CD4-positive, alpha-beta memory T cell (primary cell): ENCODE results near the gene MTA2. TPM values are rescaled to one million over a fixed set of nuclear protein-coding genes. Genes with fewer than 3 reads are reported as not detected.

Experiments
- CTCF ChIA-PET: fragments of 350-600 bp; sonication (Branson Sonifier 250); formaldehyde crosslinking; loops from one replicate; lab custom pipeline; 2021; ENCODE audit warnings: inconsistent platforms; ENCODE audit not compliant: partially characterized antibody; lab: Charles Lee
- POLR2A ChIA-PET: fragments of 350-600 bp; sonication (Branson Sonifier 250); formaldehyde crosslinking; loops from one replicate; lab custom pipeline; 2021; ENCODE audit not compliant: partially characterized antibody; lab: Charles Lee
- DNase-seq, 5 donors: peaks; one replicate each; pipeline versions ENCODE4 v3.0.0 to v3.0.0-alpha.2; 2020 to 2022; ENCODE audit warnings: mixed read lengths in 1 of 5
- H3K27ac ChIP-seq: one replicate; pipeline ENCODE4 v1.7.0; 2013; ENCODE audit warnings: low read depth, low read length
- H3K27me3 ChIP-seq: 2 replicates; pipeline ENCODE4 v1.7.0; 2013; ENCODE audit warnings: mild to moderate bottlenecking, low read length, moderate library complexity; ENCODE audit not compliant: insufficient read depth
- H3K36me3 ChIP-seq: 2 replicates; pipeline ENCODE4 v1.7.0; 2013; ENCODE audit warnings: mild to moderate bottlenecking, low read length, moderate library complexity; ENCODE audit not compliant: insufficient read depth
- H3K4me1 ChIP-seq: 2 replicates; pipeline ENCODE4 v1.7.0; 2013; ENCODE audit warnings: mild to moderate bottlenecking, low read length, moderate library complexity; ENCODE audit not compliant: insufficient read depth
- H3K4me3 ChIP-seq, 2 donors: one replicate each; pipeline ENCODE4 v1.7.0; 2013; ENCODE audit warnings: low read length in 2 of 2, mild to moderate bottlenecking in 1 of 2
- H3K9me3 ChIP-seq, 2 donors: one replicate each; pipeline ENCODE4 v1.7.0; 2013; ENCODE audit warnings: low read length in 2 of 2, control low read depth in 1 of 2; ENCODE audit not compliant: control insufficient read depth in 1 of 2
- H3K27ac Mint-ChIP-seq, 7 donors: one replicate each; pipeline ENCODE4 v1.8.0; 2020 to 2021; ENCODE audit warnings: mixed read lengths in 7 of 7, mild to moderate bottlenecking in 6 of 7, inconsistent platforms in 3 of 7, moderate library complexity in 3 of 7
- H3K27me3 Mint-ChIP-seq, 2 donors: one replicate each; pipeline ENCODE4 v1.8.0; 2020 to 2021; ENCODE audit warnings: mixed read lengths in 2 of 2
- H3K36me3 Mint-ChIP-seq, 2 donors: one replicate each; pipeline ENCODE4 v1.8.0; 2020 to 2021; ENCODE audit warnings: mixed read lengths in 2 of 2, inconsistent platforms in 1 of 2, mild to moderate bottlenecking in 1 of 2
- H3K4me1 Mint-ChIP-seq, 4 donors: one replicate each; pipeline ENCODE4 v1.8.0; 2020 to 2021; ENCODE audit warnings: mixed read lengths in 4 of 4, mild to moderate bottlenecking in 1 of 4
- H3K4me3 Mint-ChIP-seq, 8 donors: one replicate each; pipeline ENCODE4 v1.8.0; 2020 to 2021; ENCODE audit warnings: mixed read lengths in 8 of 8, mild to moderate bottlenecking in 7 of 8, moderate library complexity in 6 of 8, inconsistent platforms in 3 of 8
- H3K9me3 Mint-ChIP-seq, 8 donors: one replicate each; pipeline ENCODE4 v1.8.0; 2020 to 2021; ENCODE audit warnings: mixed read lengths in 8 of 8, mild to moderate bottlenecking in 5 of 8, inconsistent platforms in 3 of 8, moderate library complexity in 1 of 8
- intact Hi-C: fragments of 100-400 bp; cut with micrococcal nuclease; formaldehyde crosslinking; loops from one replicate; pipeline ENCODE4 v1.15.1; 2023
- polyA plus RNA-seq, 2 donors: library from polyadenylated mRNA; unstranded; fragments of 300-500 nt; fragmentation: Illumina TruSeq; gene quantifications; one replicate each; pipeline ENCODE4 v1.2.3, GENCODE V29; 2021
- total RNA-seq, 2 experiments: library from RNA; stranded (reverse); gene quantifications; one replicate each; pipeline ENCODE4 v1.2.3, GENCODE V29; 2021

MTA2 gene
- total and polyA plus RNA-seq, 4 experiments from 2014 or later, result 16.6 to 210 (median 122) TPM

DNA sequence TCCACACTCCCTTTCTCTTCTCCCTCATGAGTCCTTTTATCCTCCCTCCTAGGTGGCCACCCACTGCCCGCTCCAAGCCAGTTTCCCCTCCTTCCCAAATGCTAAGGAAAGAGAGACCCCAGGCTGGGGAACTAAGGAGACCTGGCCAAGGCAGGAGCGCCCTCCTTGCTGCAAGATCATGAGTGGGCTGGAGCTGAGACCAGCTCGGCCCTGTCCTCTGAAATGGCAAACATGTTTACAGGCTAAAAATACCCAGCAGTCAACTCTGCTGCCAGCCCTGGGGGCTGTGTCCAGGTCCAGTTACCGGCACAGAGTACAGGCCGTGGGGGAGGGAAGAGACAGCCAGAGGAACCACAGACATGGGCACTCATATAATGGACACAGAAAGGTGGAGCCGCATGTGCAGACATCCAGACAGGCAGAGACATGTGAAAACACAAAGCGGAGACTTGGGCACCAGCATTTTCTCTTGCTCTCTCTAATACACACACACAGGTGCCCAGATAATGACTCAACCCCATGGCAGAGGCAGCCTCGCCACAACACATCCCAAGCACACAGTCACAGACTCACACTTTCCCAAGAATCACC, 53.9 kb downstream of the MTA2 start:
- H3K9me3 Mint-ChIP-seq, result peaks cover 0 to 4% (median 0%) of the 10 kb centered on the region in 8 donors
- peak overlapping the region; percentile 83 to 99 (median 96) for H3K27ac Mint-ChIP-seq
- H3K9me3 ChIP-seq, result no peaks in the 10 kb centered on the region

DNA sequence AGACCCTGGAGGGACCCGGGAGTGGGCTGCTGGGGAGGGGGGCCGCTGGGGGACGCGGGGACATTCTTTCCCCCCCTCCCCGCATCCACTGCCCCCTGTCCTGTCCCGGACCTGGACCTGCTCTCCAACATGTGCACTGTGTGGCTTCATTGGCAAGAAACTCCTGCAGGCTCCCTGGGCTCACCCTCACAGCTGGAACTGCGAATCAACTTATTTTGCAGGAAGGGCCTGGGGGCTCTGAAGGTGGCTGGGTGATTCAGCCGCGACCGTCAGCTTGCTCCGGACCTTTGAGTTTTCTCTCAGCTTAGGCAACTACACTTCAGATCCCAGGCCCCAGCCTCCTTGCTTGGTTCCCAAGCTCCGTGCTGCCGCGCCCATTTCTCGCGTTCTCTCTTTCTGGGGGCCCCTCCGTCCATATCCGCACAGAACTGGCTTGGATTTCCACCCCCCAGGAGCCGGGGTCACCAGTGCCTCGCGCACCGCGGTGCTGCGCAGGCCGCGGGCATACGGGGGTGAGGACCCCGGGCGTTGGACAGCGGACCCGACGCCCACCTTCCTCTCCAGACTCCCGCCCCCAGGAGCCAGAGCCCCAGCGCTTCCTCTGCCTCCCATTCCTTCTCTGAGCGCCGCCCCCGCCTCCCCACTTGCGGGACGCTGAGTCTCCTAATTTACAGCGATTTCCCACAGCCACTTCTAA, 54.6 kb downstream of the MTA2 start:
- H3K4me3 Mint-ChIP-seq, result peak overlapping the region; percentile 83 to 99 (median 88)
- DNase-seq, result no peak
- Histone ChIP-seq H3K9me3 (no peaks in the 10 kb centered on the region), H3K27me3 (no peaks in the 10 kb centered on the region), H3K4me1 (peaks cover 70% of the 10 kb centered on the region), H3K27ac (peak overlapping the region; percentile 97), H3K36me3 (no peaks in the 10 kb centered on the region), H3K4me3 (peak overlapping the region in 1 of 2 donors; percentile 91)
- ChIA-PET CTCF (interaction anchor here (1.0 to 2.7 kb wide), 4 partner anchors 9 to 122 kb away, joined by 5 to 20 read pairs (median 8); no protein-coding TSS in a partner anchor), POLR2A (interaction anchor here (0.7 to 16.0 kb wide), 12 partner anchors 9 to 308 kb away, joined by 3 to 751 read pairs (median 4); partner anchors contain the start of genes C11orf98, CSKMT, EEF1G and LBHD1)
- H3K27ac Mint-ChIP-seq, result peak overlapping the region; percentile 86 to 99 (median 96)
- intact Hi-C loops, result loop anchor here (1.0 kb wide), 1 partner anchor 9 kb away; no protein-coding TSS in a partner anchor
- peaks cover 0 to 2% of the 10 kb centered on the region in 2 donors for H3K27me3 Mint-ChIP-seq
- H3K9me3 Mint-ChIP-seq, result peaks cover 0 to 4% (median 0%) of the 10 kb centered on the region in 8 donors
- peaks cover 0 to 41% of the 10 kb centered on the region in 2 donors for H3K36me3 Mint-ChIP-seq
- H3K4me1 Mint-ChIP-seq, result peaks cover 43 to 85% (median 58%) of the 10 kb centered on the region in 4 donors

More for the DNA sequence above, 53.9 kb downstream of the MTA2 start:
- H3K36me3 Mint-ChIP-seq, result peaks cover 0 to 38% of the 10 kb centered on the region in 2 donors
- no peaks in the 10 kb centered on the region for H3K27me3 ChIP-seq
- peaks cover 0 to 2% of the 10 kb centered on the region in 2 donors for H3K27me3 Mint-ChIP-seq
- ChIA-PET POLR2A (interaction anchor here (0.8 to 16.0 kb wide), 5 partner anchors 7 to 123 kb away, joined by 3 to 751 read pairs (median 10); partner anchors contain the start of genes EEF1G and TUT1), CTCF (interaction anchor here (1.0 to 2.7 kb wide), 5 partner anchors 8 to 123 kb away, joined by 4 to 20 read pairs (median 6); no protein-coding TSS in a partner anchor)
- H3K27ac ChIP-seq, result peak overlapping the region; percentile 97
- peaks cover 70% of the 10 kb centered on the region for H3K4me1 ChIP-seq
- intact Hi-C loops, result no loop called here
- no peaks in the 10 kb centered on the region for H3K36me3 ChIP-seq
- DNase-seq, result peak in 1 of 5 donors; percentile 44
- peaks cover 43 to 85% (median 58%) of the 10 kb centered on the region in 4 donors for H3K4me1 Mint-ChIP-seq
- no peak overlapping the region for H3K4me3 ChIP-seq
- peak overlapping the region; percentile 83 to 99 (median 88) for H3K4me3 Mint-ChIP-seq

DNA sequence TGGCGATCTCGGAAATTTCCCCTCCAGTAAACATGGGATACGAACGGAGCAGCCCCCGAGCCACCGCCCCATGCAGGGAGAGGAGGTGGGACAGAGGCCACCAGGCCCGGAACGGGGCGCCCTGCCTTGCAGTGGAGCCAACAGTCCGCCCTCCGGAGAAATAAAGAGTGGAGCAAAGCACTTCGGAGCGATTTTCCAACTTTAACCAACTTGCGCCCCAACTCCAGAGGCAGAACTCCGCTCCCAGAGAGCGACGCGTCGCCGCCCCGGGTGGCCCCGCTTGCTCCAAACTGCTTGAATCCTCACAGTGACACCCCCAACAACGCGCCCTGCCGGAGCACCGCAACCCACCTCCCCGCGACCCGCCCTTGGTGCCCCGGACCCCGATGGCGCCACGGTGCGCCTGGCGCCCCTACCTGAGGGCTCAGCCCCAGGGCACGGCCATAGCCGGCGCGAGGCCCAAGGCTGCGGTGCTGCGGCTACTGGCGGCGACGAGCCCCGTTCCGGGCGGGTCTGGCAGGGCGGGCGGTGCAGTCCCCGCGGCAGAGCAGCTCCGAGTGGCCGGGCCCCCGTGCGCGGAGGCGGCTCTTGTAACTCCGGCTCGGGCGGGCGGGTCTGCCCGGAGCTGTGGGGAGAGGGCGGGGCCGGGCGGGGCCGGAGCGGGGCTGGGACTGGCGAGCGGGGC, 55.3 kb downstream of the MTA2 start, which contains the start of gene AHNAK:
Gene AHNAK (minus strand): TSS at position 563 of the 685 bp plus-strand sequence. CDS start 10,708 bp downstream, outside the sequence.
- intact Hi-C loops, result loop anchor here (1.0 kb wide), 1 partner anchor 10 kb away; no protein-coding TSS in a partner anchor

DNA sequence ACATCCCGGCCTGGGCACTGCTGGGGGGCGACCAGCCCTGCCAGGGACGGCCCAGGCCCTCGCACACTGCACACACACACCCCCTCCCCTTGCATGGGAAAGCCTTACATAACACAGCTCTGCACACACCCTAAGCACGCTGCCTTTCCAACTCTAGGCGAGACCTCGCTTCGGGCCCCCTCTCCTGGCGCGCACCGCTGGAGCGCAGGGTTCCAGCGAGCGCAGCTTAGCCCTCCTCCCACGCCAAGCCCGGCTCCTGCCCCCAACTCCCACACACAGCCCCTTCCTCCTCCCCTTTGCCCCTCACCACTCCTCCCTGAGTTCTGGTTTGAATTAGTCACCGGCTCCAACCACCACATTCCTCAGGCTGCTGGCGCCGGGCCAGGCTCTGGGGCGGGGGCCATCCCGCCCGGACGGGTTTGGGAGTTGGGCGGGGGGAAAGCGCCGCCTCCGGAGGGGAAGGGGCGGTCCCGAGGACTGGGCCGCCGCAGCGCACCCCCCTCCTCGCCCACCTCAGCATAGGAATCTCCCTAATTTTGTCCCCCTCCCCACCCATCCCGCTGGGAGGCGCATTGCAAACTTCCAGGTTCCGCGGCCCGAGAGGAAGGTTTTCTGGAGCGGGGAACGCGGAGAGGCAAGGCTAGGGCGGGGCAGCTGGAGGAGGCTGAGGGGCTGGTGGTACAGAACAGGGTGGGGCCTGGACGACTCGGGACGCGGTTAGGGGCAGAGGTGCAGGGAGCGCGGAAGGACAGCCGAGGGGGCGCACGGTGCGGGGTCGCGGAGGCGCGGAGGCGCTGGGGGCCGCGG, 56.0 kb downstream of the MTA2 start:
- H3K4me1 ChIP-seq, result peaks cover 70% of the 10 kb centered on the region
- POLR2A ChIA-PET, result interaction anchor here (0.6 to 16.0 kb wide), 12 partner anchors 10 to 1661 kb away, joined by 3 to 751 read pairs (median 4); partner anchors contain the start of genes EEF1G, FERMT3, LBHD1 and TUT1

More for the DNA sequence above, 55.3 kb downstream of the MTA2 start, which contains the start of gene AHNAK:
- H3K27me3 Mint-ChIP-seq, result no peaks in the 10 kb centered on the region
- ChIA-PET CTCF (interaction anchor here (1.0 to 5.1 kb wide), 5 partner anchors 9 to 122 kb away, joined by 5 to 24 read pairs (median 9); no protein-coding TSS in a partner anchor), POLR2A (interaction anchor here (0.7 to 16.0 kb wide), 14 partner anchors 10 to 309 kb away, joined by 3 to 751 read pairs (median 4); partner anchors contain the start of genes C11orf98, CSKMT, EEF1G and LBHD1)
- H3K27me3 ChIP-seq, result no peaks in the 10 kb centered on the region
- no peaks in the 10 kb centered on the region for H3K9me3 ChIP-seq
- DNase-seq, result peak; percentile 74 to 78 (median 77)
- peak within 1 kb of the TSS; percentile 91 to 94 for H3K4me3 ChIP-seq
- H3K36me3 ChIP-seq, result no peaks in the 10 kb centered on the region
- peak within 1 kb of the TSS; percentile 97 to 99 (median 98) for H3K27ac Mint-ChIP-seq
- peak within 1 kb of the TSS; percentile 97 for H3K27ac ChIP-seq
- peaks cover 70% of the 10 kb centered on the region for H3K4me1 ChIP-seq
- H3K4me3 Mint-ChIP-seq, result peak within 1 kb of the TSS; percentile 97 to 99 (median 98)
- peaks cover 6 to 41% of the 10 kb centered on the region in 2 donors for H3K36me3 Mint-ChIP-seq
- peaks cover 43 to 85% (median 59%) of the 10 kb centered on the region in 4 donors for H3K4me1 Mint-ChIP-seq
- H3K9me3 Mint-ChIP-seq, result no peaks in the 10 kb centered on the region

DNA sequence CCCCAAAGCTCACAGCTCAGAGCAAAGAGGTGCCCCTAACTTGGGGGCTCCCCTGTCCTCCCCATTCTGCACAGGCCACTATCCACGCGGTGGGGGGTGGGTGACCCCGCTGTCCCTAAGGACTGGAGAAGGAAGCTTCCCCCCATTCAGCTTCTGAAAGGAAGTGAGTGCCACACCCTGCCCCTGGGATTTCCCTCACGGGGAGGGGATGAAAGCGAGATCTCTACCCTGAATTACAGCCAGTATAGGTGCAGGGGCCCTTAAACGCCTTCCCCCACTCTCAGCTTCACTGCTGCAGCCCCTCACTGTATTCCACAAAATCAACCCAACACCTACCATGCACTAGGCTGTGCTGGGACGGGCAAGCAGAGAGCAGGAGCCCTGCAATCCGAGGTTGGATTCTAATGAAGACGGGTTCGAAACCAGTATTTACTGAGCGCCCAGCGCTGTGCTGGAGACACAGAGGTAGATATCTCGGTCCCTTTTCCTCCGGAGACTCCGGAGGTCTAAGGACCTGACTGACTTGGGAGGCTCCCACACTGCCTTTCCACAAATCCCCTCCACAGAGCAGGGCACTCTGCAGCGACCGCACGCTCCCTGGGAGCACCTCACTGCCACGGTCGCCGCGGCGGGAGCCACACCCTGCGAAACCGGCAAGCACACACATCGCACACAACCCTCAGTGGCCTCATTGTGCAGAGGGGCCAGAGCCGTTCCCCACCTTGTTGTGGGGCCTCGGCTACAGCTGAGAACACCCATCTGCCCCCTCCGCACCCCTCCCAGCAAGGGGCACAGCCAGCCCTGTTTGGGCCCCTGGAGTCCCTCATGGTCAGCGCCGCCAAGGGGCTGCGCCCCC, 56.9 kb downstream of the MTA2 start:
- DNase-seq, result peak in 3 of 5 donors; percentile 45 to 68 (median 54)
- H3K27ac ChIP-seq, result peak overlapping the region; percentile 97
- Mint-ChIP-seq H3K4me3 (peak overlapping the region; percentile 97 to 99 (median 98)), H3K36me3 (peaks cover 10 to 49% of the 10 kb centered on the region in 2 donors), H3K27ac (peak overlapping the region; percentile 97 to 99 (median 98)), H3K4me1 (peaks cover 43 to 85% (median 59%) of the 10 kb centered on the region in 4 donors), H3K27me3 (no peaks in the 10 kb centered on the region), H3K9me3 (no peaks in the 10 kb centered on the region)
- peak overlapping the region; percentile 91 to 94 for H3K4me3 ChIP-seq
- H3K36me3 ChIP-seq, result no peaks in the 10 kb centered on the region
- ChIA-PET CTCF (interaction anchor here (0.7 to 13.4 kb wide), 11 partner anchors 11 to 149 kb away, joined by 3 to 450 read pairs (median 4); partner anchors contain the start of gene EEF1G), POLR2A (interaction anchor here (0.6 to 16.0 kb wide), 18 partner anchors 11 to 1662 kb away, joined by 3 to 751 read pairs (median 5); partner anchors contain the start of genes C11orf98, CSKMT, EEF1G and EML3)
- peaks cover 70% of the 10 kb centered on the region for H3K4me1 ChIP-seq
- no peaks in the 10 kb centered on the region for H3K27me3 ChIP-seq
- no peaks in the 10 kb centered on the region for H3K9me3 ChIP-seq
- intact Hi-C loops, result no loop called here

More for the DNA sequence above, 56.0 kb downstream of the MTA2 start:
- Histone ChIP-seq H3K27ac (peak overlapping the region; percentile 97), H3K27me3 (no peaks in the 10 kb centered on the region), H3K9me3 (no peaks in the 10 kb centered on the region), H3K36me3 (no peaks in the 10 kb centered on the region), H3K4me3 (peak overlapping the region; percentile 91 to 94)
- CTCF ChIA-PET, result interaction anchor here (5.1 to 13.4 kb wide), 3 partner anchors 10 to 121 kb away, joined by 24 to 450 read pairs (median 151); no protein-coding TSS in a partner anchor
- H3K9me3 Mint-ChIP-seq, result no peaks in the 10 kb centered on the region
- DNase-seq, result peak; percentile 53 to 82 (median 54)
- peak overlapping the region; percentile 97 to 99 (median 98) for H3K4me3 Mint-ChIP-seq
- intact Hi-C loops, result loop anchor here (1.0 kb wide), 1 partner anchor 11 kb away; no protein-coding TSS in a partner anchor
- H3K27me3 Mint-ChIP-seq, result no peaks in the 10 kb centered on the region
- H3K36me3 Mint-ChIP-seq, result peaks cover 10 to 49% of the 10 kb centered on the region in 2 donors
- peak overlapping the region; percentile 97 to 99 (median 98) for H3K27ac Mint-ChIP-seq
- H3K4me1 Mint-ChIP-seq, result peaks cover 43 to 85% (median 60%) of the 10 kb centered on the region in 4 donors
